Ascending aorta (tissue), 2 donors: ENCODE measurements around the gene SEPTIN6. TPM values are rescaled to one million over a fixed set of nuclear protein-coding genes. Genes with fewer than 3 reads are reported as not detected.

Experiments
- DNase-seq, 2 donors: peaks; one replicate each; pipeline ENCODE4 v3.0.0-alpha.2; 2019; ENCODE audit warnings: low spot score in 2 of 2
- H3K27ac ChIP-seq, 2 donors: fragments of 200-600 bp; sonication (generic); one replicate each; pipeline ENCODE4 v1.5.1; 2016 to 2017; ENCODE audit warnings: mild to moderate bottlenecking in 1 of 2
- H3K27me3 ChIP-seq: fragments of 200-600 bp; sonication (generic); one replicate; pipeline ENCODE4 v1.5.1; 2017
- H3K36me3 ChIP-seq, 2 donors: fragments of 200-600 bp; sonication (generic); one replicate each; pipeline ENCODE4 v1.5.1; 2016
- H3K4me1 ChIP-seq, 2 donors: fragments of 200-600 bp; sonication (generic); one replicate each; pipeline ENCODE4 v1.5.1; 2016 to 2017; ENCODE audit warnings: mild to moderate bottlenecking in 1 of 2
- H3K4me3 ChIP-seq, 2 donors: fragments of 200-600 bp; sonication (generic); one replicate each; pipeline ENCODE4 v1.5.1; 2016 to 2017; ENCODE audit warnings: mild to moderate bottlenecking in 1 of 2
- H3K9me3 ChIP-seq, 2 donors: fragments of 200-600 bp; sonication (generic); one replicate each; pipeline ENCODE4 v1.5.1; 2016
- CTCF ChIP-seq, 3 experiments: fragments of 200-600 bp in 2 of 3; fragments of 450-650 bp in 1 of 3; sonication (generic) in 2 of 3; IDR thresholded peaks; one replicate each; pipeline ENCODE4 v1.5.1; 2016 to 2019; ENCODE audit warnings: antibody characterized with exemption in 3 of 3, mild to moderate bottlenecking in 1 of 3, moderate library complexity in 1 of 3
- intact Hi-C: fragments of 100-400 bp; cut with DNase I; formaldehyde crosslinking; loops from one replicate; pipeline ENCODE4 v1.15.1; 2023
- total RNA-seq: library from RNA; depleted of rRNA; stranded (reverse); fragments of >200 nt; gene quantifications from one replicate; pipeline ENCODE4 v1.1.0, GENCODE V29; 2016

SEPTIN6 gene
- total RNA-seq, 1 donor from 2014 or later = 10.6 TPM

GRCh38 chrX:119695535-119696050 lies 2.6 kb upstream of the SEPTIN6 start:
- H3K9me3 ChIP-seq = no peaks in the 10 kb centered on the region
- no peak overlapping the region for H3K27ac ChIP-seq
- H3K4me1 ChIP-seq = no peaks in the 10 kb centered on the region
- no peak for TF ChIP-seq CTCF (IDR thresholded peaks at IDR 0.05)
- H3K4me3 ChIP-seq = no peak overlapping the region
- intact Hi-C loops = no loop called here
- no peak for DNase-seq
- H3K27me3 ChIP-seq = no peaks in the 10 kb centered on the region
- no peaks in the 10 kb centered on the region for H3K36me3 ChIP-seq

- H3K36me3 ChIP-seq = no peaks in the 10 kb centered on the region
- H3K9me3 ChIP-seq = no peaks in the 10 kb centered on the region
- no peaks in the 10 kb centered on the region for H3K27me3 ChIP-seq
- TF ChIP-seq CTCF (IDR thresholded peaks at IDR 0.05) = no peak
- no peak overlapping the region for H3K4me3 ChIP-seq
- H3K27ac ChIP-seq = no peak overlapping the region
- intact Hi-C loops = no loop called here
- no peaks in the 10 kb centered on the region for H3K4me1 ChIP-seq
- DNase-seq = no peak
These were observed 1.9 kb upstream of the SEPTIN6 start for GRCh38 chrX:119694601-119695534.

GRCh38 chrX:119693996-119694451 lies 1.1 kb upstream of the SEPTIN6 start:
- intact Hi-C loops = no loop called here
- no peaks in the 10 kb centered on the region for H3K27me3 ChIP-seq
- no peak for DNase-seq
- no peaks in the 10 kb centered on the region for H3K9me3 ChIP-seq
- H3K27ac ChIP-seq = no peak overlapping the region
- no peaks in the 10 kb centered on the region for H3K36me3 ChIP-seq
- TF ChIP-seq CTCF (IDR thresholded peaks at IDR 0.05) = no peak
- H3K4me3 ChIP-seq = peak overlapping the region; percentile 72 to 82
- H3K4me1 ChIP-seq = no peaks in the 10 kb centered on the region

GRCh38 chrX:119692191-119693039 lies 553 bp downstream of the SEPTIN6 start:
- Histone ChIP-seq H3K27me3 (no peaks in the 10 kb centered on the region), H3K36me3 (no peaks in the 10 kb centered on the region), H3K27ac (peak overlapping the region; percentile 12 to 61), H3K9me3 (no peaks in the 10 kb centered on the region), H3K4me1 (no peaks in the 10 kb centered on the region), H3K4me3 (peak overlapping the region; percentile 72 to 82)
- TF ChIP-seq CTCF (IDR thresholded peaks at IDR 0.05) = no peak
- intact Hi-C loops = no loop called here
- no peak for DNase-seq

GRCh38 chrX:119690921-119691716 lies 1.8 kb downstream of the SEPTIN6 start:
- no peaks in the 10 kb centered on the region for H3K9me3 ChIP-seq
- H3K4me3 ChIP-seq = peak overlapping the region; percentile 72 to 82
- H3K27ac ChIP-seq = no peak overlapping the region
- no peak for DNase-seq
- H3K27me3 ChIP-seq = no peaks in the 10 kb centered on the region
- no peak for TF ChIP-seq CTCF (IDR thresholded peaks at IDR 0.05)
- intact Hi-C loops = no loop called here
- no peaks in the 10 kb centered on the region for H3K36me3 ChIP-seq
- H3K4me1 ChIP-seq = peaks cover 0 to 4% of the 10 kb centered on the region in 2 donors
